ENCODE data around the gene RBM10.
"Not testable (repeated sequence)": the region's sequence is repeated elsewhere in the genome, so short reads cannot be mapped to it uniquely, and the experiment has no call there.

Gene RBM10, protein sequence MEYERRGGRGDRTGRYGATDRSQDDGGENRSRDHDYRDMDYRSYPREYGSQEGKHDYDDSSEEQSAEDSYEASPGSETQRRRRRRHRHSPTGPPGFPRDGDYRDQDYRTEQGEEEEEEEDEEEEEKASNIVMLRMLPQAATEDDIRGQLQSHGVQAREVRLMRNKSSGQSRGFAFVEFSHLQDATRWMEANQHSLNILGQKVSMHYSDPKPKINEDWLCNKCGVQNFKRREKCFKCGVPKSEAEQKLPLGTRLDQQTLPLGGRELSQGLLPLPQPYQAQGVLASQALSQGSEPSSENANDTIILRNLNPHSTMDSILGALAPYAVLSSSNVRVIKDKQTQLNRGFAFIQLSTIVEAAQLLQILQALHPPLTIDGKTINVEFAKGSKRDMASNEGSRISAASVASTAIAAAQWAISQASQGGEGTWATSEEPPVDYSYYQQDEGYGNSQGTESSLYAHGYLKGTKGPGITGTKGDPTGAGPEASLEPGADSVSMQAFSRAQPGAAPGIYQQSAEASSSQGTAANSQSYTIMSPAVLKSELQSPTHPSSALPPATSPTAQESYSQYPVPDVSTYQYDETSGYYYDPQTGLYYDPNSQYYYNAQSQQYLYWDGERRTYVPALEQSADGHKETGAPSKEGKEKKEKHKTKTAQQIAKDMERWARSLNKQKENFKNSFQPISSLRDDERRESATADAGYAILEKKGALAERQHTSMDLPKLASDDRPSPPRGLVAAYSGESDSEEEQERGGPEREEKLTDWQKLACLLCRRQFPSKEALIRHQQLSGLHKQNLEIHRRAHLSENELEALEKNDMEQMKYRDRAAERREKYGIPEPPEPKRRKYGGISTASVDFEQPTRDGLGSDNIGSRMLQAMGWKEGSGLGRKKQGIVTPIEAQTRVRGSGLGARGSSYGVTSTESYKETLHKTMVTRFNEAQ

DNA sequence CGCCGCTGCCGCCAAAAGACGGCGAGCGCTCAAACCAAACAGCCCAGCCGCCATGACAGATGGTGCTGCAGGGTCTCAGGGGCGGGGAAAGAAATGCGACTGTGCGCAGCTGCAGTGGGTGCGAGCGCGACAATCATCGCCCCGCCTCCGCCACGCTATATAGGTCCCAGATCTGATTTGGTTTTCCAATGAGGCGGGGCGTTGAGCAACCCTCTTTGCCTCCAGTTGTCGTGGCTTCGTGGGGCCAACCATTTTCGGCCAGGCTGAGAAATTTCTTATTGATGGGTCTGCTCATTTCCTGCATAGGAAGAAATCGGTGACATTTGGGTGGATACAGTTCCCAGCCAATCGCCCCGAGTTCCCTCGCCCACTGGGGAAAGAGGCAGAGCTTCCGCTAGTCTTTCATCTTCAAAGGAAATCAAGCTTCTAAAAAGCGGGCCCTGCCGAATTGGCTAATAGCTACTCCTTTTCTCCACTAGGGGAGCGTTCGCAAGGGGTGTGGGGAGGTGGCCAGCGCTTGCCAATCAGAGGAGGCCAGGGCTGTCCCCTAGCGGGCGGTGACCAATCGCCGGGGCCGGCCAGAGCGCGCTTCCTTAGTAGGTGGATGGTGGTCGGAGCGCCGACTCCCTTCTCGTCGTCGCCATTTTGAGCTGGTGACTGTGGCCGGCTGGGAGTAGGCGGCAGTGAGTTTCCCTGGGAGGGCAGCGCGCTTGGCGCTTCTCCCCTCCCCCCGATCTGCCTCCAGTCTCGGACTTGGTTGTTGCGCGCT, at the start of gene RBM10, which contains the start of gene NDUFB11:
Gene RBM10, plus strand, starts transcription at position 596 of the 769 bp plus-strand sequence. CDS start 2,261 bp downstream, outside the sequence.
Gene NDUFB11, minus strand, starts transcription at position 77 of the 769 bp plus-strand sequence. Its CDS starts 23 bp downstream, at position 54.
- DNase-seq, result peak; percentile 91

DNA sequence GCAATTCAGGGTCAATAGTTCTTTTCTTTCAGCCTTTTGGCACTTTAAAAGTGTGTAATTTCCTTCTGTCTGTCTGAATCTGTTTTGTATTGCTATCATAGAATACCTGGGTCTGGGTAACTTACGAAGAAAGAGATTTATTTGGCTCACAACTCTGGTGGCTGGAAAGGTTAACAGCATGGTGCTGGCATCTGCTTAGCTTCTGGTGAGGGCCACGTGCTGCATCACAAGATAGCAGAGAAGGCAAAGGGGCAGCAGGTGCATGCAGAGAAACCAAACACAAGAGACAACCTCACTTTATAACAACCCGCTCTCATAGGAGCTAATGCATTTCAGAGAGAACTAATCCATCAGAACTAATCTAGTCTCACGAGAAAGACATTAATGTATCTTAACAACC, 48.0 kb upstream of the RBM10 start:
- DNase-seq, result no peak

DNA sequence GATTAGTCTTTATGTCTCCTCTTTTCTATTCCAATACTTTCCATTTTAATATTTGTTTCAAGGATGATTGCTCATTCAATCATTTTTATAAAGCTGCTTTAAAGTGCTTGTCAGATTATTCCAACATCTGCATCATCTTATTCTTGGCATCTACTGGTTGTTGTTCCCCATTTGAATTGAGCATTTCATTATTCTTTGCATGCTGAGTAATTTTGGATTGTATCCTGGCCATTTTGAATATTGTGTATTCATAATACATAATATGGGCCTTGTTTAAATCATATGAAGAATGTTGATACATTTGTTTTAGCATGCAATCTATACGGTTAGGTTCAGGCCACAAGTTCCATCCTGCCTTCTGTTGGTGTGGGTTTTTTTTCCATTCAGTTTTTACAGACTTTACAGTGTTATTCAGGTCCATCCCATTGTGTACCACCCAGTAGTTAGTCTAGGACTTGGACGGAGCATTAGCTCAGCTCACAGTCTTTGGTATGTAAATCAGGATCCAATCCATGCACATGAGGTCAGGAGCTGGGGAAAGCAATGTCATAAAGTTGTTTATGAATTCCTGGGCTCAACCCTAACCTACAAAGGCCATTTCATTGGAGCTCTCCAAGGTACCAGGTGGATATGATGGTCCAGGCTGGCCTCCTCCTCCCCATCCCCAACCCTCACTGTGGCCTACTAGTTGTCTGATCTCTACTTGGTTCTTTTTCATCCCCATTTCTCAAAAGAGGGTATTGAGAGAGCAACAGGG, 46.5 kb upstream of the RBM10 start:
- DNase-seq, result no peak

DNA sequence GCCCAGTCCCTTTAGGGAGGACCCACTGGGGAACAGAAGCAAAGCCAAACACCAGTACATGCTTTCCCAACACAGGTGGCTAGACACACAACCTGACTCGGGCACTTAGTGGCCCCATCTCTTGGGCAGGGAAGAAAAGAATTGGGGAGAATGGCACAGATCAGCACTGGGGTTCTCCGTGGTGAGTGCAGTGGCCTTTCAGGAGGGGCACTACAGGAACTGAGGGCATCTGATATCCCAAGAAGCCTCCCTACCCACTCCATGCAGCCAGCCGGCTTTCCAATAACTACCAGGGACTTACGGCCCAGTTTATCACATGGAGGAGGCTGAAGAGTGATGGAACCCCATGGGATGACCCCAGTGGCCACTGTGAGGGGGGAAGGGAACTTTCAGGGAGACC, 43.8 kb upstream of the RBM10 start:
- no peak for DNase-seq

DNA sequence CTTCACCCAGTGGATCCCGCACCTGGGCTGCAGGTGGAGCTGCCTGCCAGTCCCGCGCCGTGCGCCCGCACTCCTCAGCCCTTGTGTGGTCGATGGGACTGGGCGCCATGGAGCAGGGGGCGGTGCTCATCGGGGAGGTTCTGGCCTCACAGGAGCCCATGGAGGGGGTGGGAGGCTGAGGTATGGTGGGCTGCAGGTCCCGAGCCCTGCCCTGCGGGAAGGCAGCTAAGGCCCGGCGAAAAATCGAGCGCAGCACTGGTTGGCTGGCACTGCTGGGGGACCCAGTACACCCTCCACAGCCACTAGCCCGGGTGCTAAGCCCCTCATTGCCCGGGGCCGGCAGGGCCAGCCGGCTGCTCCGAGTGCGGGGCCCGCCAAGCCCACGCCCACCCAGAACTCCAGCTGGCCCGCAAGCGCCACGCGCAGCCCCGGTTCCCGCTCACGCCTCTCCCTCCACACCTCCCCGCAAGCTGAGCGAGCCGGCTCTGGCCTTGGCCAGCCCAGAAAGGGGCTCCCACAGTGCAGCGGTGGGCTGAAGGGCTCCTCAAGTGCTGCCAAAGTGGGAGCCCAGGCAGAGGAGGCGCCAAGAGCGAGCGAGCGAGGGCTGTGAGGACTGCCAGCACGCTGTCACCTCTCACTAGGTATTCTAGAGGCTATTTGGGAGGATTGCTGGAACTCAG, 33.9 kb upstream of the RBM10 start:
- DNase-seq, result not testable (repeated sequence)

DNA sequence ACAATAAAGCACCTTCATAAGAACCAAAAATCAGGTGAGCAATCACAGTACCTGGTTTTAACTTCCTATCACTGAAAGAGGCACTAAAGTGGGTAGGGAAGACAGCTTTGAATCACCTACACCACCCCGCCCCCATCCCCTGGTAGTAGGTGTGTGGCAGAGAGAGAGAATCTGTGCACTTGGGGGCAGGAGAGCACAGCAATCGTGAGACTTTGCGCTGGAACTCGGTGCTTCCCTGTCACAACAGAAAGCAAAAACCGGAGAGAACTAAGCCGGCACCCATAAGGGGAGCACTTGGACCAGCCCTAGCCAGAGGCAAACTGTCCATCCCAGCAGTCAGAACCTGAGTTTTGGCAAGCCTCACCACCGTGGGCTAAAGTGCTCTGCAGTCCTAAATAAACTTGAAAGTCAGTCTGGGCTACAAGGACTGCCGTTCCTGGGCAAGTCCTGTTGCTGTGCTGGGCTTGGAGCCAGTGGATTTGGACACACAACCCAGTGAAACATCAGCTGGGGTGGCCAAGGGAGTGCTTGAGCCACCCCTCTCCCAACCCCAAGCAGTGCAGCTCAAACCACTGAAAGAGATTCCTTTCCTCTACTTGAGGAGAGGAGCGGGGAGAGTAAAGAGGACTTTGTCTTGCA, 32.6 kb upstream of the RBM10 start:
- DNase-seq, result no peak

DNA sequence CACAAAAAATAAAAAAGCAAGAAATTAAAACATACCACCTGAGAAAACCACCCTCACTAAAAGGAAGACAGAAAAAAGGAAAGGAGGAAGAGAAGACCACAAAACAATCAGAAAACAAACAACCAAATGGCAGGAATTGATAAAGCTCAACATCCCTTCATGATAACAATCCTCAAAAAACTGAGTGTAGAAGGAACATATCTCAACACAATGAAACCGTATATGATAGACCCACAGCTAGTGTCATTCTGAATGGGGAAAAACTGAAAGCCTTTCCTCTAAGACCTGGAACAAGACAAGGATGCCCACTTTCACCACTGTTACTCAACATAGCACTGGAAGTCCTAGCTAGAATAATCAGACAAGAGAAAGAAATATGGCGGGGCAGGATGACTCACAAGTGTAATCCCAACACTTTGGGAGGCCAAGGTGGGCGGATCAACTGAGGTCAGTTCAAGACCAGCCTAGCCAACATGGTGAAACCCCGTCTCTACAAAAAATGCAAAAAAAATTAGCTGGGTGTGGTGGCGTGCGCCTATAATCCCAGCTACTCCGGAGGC, 28.4 kb upstream of the RBM10 start:
- DNase-seq, result not testable (repeated sequence)

DNA sequence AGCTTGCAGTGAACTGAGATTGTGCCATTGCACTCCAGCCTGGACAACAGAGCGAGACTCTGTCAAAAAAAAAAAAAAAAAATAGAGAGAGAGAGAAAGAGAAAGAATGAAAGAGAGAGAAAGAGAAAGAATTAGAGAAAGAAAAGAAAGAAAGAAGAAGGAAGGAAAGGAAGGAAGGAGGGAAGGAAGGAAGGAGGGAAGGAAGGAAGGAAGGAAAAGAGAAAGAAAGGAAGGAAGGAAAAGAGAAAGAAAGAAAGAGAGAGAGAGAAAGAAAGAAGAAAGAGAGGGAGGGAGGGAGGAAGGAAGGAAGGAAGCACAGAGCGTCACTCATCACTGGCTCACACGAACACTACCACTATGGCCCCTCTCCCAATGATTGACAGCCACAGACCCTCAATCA, 20.6 kb upstream of the RBM10 start:
- DNase-seq, result not testable (repeated sequence)

DNA sequence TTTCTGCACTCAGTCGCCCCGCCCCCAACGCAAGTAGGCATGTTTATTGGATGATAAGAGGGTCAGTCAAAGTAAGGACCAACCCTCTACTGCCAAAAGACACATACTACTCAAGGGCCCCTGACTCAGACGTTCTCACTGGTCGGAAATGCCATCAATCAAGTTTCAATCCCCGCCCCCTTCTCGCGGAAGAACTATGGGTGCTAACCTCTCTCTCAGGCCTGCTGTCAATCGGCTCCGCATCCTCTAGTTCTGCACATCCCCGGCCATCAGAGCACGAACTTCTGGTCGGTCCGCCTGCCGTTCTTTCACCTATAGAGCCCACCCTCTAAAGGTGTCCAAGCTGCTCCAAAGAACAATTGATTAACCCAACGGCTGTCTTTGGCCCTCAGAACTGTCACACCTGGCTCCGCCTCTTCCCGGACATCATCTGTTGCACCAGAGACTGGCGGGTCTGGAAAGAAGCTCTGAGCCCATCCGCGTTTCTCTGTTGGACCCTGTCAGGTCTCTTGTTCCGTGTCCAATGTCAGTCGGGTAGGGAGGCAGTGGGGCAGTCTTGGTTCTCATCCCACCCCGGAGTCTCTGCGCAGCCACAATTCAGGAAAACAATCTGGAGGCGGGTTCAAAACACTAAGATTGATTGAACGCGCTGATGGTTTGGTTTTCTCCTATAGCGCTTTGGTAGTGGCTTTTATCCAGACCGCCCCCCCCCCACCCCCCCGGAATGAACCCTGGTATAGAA, 15.7 kb upstream of the RBM10 start:
- peak; percentile 90 for DNase-seq

DNA sequence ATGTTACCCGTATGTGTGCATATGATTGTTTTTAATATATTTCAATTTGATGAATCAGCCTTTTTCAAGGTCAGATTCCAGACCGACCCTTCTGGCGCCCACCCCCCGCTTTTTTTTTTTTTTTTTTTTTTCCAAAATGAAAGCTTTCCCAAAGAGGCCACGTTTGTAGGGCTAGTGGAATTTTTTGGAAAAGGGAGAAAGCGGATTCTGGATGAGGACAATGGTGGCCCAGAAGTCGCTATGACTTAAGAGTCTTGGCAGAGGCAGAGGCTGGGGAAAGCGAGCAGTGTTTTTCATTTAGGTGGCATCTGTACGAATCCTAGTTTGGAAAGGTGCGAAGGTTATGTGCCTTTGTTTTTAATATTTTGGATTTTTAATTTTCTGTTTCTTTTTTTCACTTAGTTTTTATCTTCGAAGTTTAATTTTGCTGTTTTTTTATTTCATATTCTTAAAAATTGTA, 15.1 kb upstream of the RBM10 start:
- DNase-seq, result no peak

DNA sequence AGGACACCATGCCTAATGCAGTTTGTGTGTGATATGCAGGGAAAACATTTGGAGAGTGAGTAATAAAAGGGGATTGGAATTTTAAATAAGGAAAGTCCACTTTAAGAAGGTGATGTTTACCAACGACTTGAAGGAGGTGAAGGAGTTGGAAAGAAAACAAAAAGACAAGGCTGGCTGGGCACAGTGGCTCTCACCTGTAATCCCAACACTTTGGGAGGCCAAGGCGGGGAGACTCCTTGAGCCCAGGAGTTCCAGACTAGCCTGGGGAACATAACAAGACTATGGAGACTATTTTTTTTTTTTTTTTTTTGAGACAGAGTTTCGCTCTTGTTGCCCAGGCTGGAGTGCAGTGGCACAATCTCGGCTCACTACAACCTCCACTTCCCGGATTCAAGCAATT, 11.5 kb upstream of the RBM10 start:
- no peak for DNase-seq

DNA sequence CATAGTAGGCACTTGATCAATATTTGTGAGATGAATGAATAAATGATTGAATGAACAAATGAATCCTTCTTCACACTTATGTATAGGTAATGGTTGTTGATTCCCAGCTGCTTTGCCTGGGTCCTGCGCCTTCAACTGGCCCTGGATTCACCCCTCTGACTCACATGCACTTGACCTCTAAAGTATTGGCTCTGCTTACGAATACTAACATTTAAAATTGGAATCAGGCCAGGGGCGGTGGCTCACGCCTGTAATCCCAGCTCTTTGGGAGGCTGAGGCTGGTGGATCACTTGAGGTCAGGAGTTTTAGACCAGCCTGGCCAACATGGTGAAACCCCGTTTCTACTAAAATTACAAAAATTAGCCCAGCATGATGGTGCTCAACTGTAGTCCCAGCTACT, 9.4 kb upstream of the RBM10 start:
- DNase-seq, result not testable (repeated sequence)

DNA sequence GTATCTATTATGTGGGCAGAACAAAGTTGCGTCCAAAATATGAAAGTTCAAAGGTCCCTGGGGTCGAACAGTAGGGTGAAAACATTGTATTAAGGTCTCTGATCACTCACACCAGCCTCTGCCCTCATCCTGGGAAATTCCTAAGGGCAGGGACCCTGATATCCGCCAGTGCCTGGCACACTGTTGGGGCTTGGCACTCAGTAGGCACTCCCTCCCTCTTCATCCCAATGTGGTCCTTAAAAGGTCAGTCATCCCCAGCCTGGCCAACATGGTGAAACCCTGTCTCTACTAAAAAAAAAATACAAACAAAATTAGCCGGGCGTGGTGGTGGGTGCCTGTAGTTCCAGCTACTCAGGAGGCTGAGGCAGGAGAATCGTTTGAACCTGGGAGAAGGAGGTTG, 6.8 kb upstream of the RBM10 start:
- DNase-seq, result no peak

DNA sequence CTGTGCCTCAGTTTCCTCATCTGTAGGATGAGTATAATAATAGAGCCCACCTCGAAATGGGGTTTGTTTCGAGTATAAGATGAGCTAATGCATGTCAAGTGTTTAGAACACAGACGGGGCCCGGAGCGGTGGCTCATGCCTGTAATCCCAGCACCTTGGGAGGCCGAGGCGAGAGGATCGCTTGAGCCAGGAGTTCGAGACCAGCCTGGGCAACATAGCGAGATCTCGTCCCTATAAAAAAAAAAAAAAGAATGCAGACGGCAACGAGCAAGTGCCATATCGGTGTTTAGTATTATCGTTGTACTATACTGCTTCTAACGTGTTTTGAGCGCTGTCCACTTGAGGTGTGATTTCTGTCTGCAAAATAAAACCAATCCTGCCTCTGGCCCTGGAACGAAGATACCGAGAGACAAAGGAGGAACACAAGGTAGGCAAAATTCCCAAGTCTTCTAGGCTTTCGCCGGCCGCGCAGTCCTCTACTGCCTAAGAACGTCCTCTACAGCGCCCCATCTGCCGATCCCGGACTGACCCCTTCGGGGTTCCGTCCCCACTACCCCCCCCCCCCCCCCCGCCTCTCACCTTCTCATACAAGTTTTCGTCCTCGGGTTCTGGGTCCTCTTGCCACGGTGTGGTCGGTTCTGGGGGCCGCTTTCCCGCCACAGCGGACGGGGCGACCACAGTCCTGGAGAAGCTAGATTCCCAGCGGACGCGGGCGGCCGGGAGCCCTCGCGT, 961 bp upstream of the RBM10 start:
- DNase-seq, result no peak

DNA sequence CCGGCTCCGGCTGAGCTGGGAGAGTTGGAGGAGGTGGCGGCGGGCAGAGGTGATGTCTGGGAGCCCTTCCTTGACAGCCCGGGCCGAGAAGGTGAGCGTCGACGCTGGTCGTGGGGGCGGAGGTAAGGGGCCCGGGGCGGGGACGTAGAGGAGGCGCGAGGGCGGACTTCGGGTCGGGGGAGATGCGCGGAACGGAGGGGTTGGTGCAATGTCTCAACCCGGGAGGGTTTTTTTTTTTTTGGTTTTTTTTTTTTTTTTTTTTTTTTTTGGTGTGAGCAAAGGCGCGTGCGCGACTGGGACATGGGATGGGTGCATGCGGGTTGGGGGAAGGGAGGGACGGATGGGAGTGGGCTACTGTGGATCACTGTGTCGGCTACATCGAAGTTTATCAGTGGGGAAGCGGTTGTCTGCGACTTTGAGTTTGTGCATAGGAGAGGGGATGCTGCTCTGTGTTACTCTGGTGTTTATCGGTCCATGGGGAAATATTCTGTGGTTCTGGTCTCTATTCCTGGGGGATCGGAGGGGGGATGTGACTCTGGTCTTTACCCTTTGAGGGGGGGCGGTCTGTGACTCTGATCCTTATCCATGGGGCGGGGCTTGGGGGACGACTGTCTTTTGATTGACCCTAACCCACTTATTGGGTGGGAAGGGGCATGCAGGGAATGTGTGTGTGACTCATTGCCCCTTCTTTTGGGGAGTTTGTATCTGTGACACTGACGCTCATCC, 537 bp downstream of the RBM10 start:
- DNase-seq, result peak; percentile 2

DNA sequence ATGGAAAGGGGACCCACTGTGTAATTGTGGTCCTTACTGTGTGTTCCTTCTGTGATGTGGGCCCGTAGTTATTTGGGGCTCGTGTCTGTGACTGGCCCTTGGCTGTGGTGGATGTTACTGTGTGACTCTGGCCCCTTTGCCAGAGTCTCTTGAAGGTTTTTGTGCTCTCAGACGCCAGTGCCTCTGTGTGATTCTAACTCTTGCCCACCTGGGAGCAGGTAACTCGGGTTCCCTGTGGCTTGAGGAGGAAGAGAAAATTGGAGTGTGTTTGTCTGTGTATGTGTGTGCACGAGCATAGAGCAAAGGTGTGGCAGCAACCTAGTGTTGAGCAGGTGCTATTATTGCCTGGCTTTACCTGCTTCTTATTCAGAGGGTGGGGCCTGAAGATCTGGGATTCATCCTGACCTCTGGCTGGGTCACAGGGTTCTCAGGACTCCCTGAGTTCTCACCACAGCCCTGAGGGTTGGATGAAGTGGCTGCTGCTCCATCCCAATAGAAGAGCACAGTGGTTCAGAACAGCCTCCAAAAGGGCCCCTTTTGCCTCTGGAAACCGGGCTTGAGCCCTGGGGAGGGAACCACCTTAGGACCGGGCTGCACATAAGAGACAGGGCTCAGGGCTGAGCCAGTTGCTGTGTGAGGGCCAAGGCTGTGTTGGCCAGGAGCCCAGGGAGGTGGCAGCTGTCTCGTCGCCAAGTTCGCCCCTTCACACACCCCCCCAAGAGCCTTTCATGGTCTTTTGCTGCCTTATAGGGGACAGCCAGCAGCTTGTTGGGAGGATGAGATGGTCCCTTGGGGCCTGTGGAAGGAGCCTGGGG, 1.3 kb downstream of the RBM10 start:
- DNase-seq, result no peak

All from activated naive CD4-positive, alpha-beta T cell treated with Interleukin-2 at 50 U/mL for 16 hours (primary cell).